ENCODE data around the gene PDGFA.

The PDGFA gene

DNA sequence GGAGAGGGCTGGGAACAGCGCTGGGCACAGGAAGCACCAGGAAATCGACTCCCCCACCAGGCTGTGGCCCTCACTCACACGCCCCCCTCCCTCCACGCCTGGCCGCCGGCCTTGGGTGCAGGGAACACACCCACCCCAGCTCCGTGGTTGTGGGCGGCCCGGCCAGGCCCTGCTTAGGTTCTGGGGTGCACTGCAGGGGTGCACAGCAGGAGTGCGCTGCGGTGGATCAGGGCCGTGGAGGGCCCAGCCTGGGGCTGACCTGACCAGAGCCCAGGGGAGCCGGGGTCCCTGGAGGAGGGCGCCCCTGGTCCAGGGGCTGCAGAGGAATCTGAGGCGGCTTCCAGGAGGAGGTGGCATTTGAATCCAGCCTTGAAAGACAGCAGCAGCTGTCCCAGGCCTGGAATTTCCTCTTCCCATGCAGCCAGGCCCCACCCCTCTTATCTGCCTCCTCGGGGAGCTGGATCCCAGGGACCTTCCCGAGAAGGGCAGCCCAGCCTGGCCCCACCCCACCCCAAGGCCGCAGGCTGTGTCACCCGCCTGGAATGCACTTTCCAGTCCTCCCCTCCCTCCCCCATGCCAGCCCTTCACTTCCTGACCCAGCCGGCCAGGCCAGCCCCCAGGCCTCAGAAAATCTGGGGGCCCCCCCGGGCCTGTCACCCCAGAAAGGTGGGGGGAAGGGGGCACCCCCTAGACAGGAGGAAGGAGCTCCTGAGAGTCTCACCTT lies 18.4 kb upstream of the PDGFA start:
- no peak for DNase-seq (ENCODE audit: low read depth in 2 of 2)

DNA sequence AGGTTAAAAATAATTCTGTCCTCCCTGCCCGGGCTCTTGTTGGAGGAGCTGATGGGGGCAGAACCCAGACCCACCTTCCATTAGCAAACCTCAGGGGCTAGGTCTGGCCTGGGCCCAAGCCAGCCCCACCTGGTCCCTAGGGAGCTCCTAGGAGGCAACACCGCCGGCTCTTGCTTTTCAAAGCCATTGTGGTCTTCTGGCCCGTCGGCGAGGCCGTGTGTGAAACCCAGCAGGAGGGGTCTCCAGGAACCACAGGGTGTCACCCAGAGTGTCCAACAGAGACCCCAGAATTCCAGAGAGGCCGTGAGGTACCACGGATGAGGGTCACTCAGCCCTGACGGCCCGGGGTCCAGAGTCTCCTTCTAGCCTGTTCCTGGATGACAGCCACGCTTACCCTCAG lies 16.6 kb upstream of the PDGFA start:
- DNase-seq (ENCODE audit: low read depth in 2 of 2), result no peak

DNA sequence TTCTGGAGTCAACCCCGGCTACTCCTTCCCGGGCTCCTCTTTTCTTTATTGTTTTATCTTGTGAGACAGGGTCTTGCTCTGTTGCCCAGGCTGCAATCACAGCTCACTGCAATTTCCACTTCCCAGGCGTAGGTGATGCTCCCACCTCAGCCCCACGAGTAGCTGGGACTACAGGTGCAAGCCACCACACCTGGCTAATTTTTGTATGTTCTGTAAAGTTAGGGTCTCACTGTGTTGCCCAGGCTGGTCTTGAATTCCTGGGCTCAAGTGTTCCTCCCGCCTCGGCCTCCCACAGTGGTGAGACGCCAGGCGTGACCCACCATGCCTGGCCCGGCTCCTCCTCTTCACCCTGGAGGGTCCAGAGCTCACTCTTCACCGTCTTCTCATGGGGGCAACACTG lies 15.3 kb upstream of the PDGFA start:
- DNase-seq (ENCODE audit: low read depth in 2 of 2), result no peak

DNA sequence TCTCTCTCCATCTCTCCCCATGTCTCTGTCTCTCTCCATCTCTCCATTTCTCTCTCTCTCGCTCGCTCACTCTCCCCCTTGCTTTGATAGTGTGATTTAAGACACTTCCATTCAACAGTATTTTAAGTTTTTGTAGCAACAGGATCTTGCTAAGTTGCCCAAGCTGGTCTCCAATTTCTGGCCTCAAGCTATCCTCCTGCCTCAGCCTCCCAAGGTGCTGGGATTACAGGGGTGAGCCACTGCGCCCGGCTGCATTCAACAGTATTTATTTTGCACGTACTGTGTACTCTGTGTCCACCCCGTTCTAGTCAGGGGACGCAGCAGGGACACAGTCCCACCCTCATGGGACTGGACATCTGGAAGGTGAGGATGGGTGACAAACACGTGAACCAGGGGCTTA lies 14.4 kb upstream of the PDGFA start:
- DNase-seq (ENCODE audit: low read depth in 2 of 2), result no peak

DNA sequence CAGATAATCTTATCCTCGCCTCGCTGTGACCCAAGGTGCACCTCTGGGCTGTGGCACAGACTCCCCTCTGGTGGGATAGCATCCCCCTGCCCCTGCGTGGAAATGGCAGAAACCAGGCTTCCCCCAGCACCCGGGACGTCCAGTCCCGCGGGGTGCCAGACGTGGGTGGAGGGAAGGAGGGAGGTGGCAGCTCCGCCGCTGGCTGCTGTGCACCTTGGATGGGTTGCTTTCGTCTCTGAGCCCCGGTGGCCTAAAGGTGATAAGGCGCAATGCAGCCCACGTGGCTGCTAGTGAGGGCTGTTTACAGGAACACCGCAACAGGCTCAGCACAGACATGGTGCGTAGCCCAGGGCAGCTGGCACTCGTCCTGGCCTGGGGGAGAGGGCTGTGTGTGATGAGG lies 13.6 kb upstream of the PDGFA start:
- DNase-seq (ENCODE audit: low read depth in 2 of 2), result no peak

DNA sequence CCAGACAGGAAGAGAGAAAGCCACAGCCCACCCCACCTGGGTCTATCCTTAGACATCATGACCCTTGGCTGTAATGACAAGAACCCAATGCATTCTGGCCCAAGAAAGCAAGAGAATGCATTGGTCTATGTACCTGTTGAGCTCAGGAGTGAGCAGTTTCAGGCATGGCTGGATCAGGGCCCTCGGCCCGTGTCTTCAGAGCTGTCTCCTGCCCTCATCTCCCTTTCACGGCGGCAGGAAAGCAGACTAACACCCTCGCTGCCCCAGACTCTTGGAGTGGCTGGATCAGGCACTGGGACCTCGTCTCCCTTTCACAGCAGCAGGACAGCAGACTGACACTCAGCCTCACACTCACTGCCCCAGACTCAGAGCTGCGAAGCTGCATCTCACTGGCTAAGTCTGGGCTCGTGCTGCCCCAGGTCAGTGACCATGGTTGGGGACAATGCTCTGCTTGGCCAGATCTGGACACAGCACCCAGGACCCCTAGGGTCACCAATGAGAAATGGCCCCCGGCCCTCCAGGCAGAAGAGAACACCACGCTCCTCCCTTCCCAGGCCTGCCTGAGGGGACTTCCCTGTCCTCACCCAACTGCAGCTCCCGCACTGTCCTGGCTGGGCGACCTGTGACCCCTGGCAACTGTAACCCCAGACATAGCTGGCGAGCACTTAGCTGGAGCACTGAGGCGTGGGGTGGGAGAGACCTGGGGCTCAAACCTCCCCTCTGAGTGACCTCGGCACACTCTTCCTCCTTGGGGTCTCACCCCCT lies 12.9 kb upstream of the PDGFA start:
- DNase-seq (ENCODE audit: low read depth in 2 of 2), result no peak

DNA sequence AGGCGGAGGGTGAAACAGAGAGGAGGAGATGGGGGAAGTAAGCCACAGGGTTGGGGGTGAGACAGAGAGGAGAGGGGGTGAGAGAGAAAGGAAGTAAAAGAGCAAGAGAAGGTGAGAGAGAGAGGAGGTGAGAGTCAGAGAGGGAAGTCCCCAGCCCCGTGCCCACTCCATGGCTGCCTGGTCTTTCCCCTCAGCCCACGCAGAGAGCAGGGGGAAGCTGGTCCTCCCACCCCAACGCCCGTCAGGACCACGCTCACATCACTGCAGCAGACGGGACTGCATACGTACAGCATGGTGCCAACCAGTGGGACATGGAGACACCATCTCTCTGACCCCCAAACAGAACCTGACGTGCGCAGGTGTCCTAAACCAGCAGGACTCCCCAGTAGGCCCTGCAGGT lies 12.1 kb upstream of the PDGFA start:
- DNase-seq (ENCODE audit: low read depth in 2 of 2), result peak; percentile 24 to 28

DNA sequence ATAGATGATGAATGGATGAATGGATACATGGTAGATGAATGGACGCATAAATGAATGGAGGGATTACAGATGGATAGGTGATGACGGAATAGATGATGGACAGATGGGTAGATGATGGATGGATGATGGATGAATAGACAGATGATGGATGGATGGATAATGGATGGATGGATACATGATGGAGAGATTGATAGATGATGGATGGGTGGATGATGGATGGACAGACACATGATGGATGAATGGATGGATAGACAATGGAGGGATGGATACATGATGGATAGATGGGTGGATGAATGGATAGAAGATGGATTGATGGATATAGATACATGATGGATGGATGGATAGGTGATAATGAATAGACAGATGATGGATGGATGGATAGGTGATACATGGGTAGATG lies 8.8 kb upstream of the PDGFA start:
- no peak for DNase-seq (ENCODE audit: low read depth in 2 of 2)

DNA sequence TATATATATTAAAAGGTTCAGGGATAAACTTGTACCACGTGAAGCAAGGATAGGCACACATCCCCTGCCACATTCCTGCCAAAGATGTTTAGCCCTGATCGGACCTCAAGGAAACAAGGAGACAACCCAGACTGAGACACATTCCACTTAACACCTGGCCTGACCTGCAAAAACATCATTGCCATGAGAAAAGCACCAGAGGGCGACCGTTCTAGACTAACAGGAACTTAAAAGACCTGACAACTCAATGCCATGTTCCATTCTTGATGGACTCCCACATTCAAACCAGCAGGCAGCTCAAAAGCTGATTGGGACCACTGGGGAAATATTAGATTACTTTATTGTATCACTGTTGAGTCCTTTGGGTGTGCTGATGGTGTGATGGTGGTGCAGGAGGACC lies 8.1 kb upstream of the PDGFA start:
- no peak for DNase-seq (ENCODE audit: low read depth in 2 of 2)

DNA sequence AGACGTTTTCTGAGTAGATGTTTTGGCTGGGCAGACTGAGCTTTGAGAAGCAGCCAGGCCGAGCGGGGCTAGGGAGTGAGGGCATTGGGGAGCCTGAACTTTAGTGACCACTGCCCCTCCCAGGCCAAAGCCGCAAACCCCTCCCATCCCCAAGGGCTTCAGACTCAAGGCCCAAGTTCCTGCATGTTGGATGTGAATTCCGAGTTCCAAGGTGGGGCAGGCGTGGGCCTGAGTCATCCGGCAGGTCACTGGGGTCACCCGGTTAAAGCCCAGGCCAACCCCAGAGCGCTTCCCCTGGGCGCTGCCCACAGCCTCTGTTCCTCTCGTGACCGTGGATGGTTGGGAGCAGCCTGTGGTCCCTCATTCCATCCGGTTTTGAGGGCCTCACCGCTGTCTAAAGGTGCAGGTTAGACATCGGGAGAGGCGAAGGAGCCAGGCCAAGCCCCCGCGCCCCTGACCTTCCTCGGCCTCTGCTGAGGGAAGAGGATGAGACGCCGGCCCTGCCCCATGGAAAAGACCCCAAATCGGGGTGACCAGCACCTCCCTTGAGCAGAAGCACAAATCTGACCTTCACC lies 6.9 kb upstream of the PDGFA start:
- DNase-seq (ENCODE audit: low read depth in 2 of 2), result no peak

DNA sequence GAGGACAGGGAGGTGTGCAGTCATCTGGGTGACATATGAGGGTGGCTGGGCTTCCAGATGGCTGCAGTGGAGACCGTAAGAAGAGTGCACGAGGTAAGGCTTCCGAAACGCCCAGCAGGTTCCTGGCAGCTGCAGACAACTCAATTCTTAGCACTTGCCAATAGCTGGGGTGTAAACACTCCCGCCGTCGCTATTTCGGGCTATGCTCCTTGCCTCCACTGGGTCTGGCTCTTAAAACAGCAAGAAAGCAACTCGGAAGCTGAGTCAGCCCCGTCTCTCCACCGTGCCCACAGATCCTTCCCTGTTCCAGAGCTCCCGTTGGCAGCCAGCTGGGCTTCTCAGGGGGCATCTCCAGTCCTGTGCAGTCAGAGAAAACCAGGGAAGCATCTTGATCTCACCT lies 6.1 kb upstream of the PDGFA start:
- no peak for DNase-seq (ENCODE audit: low read depth in 2 of 2)

DNA sequence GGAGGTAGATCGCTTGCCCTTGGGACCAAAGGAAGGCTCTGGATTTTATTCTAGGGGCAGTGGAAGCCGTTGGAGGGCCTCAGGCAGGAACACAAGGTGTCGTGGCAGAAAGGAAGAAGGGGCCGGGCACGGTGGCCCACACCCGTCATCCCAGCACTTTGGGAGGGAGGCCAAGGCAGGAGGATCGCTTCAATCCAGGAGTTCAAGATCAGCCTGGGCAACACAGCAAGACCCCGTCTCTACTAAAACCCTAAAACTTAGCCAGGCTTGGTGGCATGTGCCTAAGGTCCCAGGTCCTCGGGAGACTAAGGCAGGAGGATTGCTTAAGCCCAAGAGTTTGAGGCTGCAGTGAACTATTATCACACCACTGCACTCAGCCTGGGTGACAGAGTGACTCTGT lies 5.2 kb upstream of the PDGFA start:
- no peak for DNase-seq (ENCODE audit: low read depth in 2 of 2)

DNA sequence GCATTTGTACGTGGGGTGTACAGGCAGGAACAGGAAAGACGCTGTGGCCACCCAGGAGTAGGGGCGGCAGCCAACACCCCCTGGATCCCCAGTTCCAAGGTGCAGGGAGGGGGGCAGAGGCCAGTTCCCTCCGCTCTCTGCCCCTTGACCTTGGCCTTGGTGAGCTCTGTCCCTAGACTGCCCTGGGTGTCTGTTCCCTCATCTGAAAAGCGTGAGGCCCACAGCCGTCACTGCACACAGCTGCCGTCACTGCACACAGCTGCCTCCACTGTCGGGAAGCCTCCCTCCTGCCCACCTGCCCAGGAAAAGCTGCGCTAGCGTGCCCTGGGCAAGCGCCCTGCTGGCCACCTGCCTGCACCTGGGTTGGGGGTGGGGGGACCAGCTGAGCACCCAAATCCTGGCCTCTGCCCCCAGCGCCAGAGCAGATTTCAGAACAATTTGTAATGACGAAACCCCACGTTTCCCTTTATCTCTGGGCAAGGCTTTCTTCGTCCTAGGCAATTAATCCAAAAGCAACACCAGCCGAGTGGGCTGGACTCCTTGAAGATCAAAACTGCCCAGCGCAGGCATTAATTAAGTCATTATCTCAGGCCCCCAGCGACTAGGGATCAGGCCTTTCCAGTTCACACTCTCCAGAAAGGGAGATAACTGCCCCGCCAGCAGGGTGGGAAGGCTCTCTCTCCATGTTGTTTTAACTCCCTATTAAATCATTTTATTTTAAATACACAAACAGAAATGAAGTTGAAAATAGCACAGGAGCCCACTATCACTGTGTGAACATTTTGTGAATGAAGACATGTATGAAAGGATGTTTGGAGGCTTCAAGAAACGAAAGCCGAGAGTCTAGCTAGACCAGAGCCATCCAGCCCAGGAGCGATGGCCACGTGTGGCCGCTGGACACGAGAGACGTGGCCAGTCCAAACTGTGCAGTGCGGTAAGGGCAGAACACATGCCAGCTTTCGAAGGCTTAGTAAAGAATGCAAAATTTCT lies 4.0 kb upstream of the PDGFA start:
- no peak for DNase-seq (ENCODE audit: low read depth in 2 of 2)

DNA sequence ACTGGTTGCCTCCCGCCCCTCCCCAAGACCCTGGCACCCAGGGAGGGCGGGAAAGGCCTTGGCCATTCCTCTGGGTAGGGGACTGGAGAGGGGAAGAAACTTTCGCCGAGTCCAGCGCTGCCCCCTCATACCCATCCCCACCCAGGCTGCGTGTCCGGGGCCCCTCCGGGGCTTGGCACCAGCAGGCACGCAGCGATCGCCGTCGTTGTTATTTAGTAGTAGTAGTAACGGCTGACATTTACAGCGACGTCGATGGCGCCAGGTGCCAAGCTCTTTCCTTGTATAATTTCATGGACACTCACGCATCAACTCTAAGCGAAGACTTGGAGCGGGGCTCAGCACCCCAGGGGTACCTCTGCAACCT lies 3.3 kb upstream of the PDGFA start:
- DNase-seq (ENCODE audit: low read depth in 2 of 2), result no peak

DNA sequence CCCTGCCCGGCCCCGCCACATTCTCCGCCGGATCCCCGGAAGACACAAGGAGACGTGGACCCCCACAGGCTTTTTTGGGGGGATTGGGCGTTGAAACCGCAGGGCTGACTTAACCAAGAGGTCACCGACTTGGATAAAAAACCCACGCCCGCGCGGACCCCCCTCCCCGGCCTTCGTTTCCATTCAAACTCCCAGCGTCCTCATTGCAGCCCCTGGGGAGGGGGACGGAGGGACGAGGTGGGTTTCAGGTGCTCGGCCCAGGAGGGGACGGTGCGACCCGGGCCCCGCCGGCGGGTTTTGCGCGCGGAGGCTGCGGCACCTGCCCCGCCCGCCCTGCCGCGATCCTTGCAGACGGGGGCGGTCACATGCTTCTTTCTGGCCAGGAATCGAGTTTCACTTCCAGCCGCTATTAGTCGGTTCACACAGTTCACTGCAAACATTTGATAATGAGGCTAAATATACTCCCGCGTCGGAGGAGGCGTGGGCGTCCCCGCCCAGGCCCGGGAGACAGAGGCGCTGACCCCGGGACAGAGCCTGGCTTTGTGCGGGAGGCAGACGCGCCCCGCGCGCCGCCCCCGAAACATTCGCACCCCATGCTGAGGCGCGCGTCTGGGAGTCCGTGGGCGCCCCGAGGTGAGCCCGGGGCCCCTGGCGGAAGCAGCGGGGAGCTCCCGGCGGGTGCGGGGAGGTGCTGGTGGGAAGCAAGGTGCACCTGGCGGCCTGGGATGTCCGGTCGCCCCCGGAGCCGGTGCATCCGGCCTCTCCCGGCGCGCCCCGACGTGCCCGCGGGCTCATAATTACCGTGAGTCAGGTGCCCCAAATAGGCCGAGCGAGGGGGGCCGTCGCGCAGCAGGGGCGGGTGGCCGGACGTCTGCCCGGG lies 2.7 kb upstream of the PDGFA start:
- DNase-seq (ENCODE audit: low read depth in 2 of 2), result no peak

DNA sequence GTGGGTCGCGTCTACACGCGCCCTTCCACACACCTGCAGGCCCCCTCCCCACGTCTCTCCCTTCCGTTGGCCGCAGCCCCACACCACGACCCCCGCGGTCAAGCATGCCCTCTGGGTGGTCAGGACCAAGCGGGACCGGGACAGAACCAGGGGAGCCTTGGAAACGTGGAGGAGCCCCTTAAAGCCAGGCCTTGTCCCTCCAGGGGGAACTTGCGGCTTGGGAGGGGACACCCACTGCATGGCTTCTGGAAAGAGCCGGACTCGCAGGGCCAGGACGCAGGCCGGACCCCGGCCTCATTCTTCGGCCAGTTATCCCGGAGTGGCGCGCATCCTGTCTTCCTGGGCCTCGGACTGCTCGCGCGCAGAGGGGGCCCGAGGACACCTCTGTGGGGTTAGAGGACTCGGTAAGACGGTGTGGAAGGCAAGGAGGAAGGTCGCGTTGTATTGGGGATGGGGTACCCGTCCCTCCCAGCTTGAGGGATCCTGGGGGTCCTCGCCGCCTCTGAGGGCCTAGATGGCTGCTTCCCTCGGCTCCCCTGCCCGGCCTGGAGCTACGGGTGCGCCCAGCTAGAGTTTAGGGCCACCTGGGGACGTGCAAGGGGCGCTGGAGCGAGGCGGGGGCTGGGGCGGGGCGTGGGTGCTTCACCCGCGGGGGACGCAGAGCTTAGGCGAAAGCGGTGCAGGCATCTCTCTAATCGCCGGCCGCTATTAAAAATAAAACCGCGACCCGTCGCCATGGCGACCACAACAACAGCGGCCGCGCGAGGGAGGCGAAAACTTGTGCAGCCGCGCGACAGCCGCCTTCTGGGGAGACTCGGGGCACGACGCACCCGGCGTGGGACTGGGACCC lies 1.8 kb upstream of the PDGFA start:
- no peak for DNase-seq (ENCODE audit: low read depth in 2 of 2)

DNA sequence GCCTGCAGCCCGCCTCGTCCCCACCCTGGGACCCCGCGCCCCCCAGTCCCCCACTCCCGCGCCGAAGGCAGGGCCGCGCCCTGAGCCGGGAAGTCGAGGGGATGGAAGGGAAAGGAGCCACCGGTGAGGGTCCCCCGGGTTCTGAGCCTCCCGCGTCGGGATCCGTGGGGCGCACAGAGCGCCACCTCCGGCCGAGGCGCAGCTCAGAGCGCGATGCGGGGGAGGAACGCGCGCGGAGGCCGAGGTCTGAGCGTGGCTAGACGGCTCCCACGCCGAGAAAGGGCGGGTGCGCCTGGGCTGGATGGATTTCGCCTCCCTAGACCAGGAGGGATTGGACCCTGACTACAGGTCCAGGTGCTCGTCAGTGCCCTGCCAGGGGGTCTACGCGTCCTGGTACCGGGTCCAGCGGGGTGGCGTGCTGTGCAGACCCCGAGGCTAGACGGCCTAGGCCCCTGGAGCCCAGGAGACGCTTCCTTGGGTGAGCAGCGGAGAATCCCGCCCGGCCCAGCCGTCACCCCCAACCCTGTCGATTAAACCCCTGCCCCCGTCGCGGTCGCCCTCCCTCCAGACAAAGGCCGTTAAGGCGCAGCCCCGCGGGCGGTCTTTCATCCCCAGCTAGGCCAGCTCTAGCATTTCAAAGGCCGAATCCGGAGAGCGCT lies 986 bp upstream of the PDGFA start:
- DNase-seq (ENCODE audit: low read depth in 2 of 2), result no peak

DNA sequence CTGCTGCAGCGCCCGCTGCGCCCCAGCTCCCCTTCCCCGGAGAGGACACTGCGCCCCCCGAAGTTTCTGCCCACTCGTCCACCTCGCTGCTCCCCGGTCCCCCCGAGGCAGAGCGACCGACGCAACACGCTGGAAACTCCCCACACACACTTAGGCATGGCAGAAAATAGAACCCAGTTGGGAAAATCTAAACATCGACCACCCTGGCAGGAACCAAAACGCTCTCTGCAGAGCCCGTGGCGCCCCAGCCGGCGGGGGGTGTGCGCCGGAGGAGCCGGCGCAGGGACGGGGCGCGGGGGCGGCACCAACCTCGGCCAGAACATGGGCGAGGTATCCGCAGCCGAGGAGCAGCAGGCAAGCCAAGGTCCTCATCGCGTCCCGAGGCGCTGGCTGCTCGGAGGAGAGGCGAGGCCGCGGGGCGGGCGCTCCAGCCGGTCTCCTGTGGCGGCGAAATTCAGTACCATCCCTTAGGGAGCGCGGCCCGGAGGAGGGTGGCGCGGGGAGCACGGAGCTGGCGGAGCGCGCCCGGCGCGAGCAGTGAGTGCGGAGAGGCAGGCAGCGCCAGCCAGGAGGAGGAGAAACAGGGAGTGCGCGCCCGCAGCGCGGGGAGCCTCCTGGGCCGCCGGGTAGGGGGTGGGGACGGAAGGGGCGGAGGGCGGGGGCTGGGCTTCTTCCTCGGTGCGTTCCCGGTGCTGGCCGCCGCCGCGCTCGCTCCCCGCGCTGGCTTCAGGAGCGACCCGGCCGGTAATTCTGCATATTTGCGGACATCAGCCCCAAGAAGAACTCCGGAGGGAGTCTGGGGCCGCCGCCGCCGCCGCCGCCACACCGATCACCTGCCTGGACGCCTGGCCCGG lies 789 bp downstream of the PDGFA start:
- no peak for DNase-seq (ENCODE audit: low read depth in 2 of 2)
